ENCODE measurements around the gene NRP1.

NRP1 gene

GRCh38 chr10:33217854-33218253, 116.6 kb downstream of the NRP1 start:
- Mint-ChIP-seq H3K27ac (no peak overlapping the region), H3K27me3 (no peaks in the 10 kb centered on the region), H3K9me3 (peaks cover 0 to 10% of the 10 kb centered on the region in 2 donors), H3K4me3 (no peak overlapping the region), H3K4me1 (peaks cover 18% of the 10 kb centered on the region)
- no peak for ATAC-seq
- DNase-seq: no peak

GRCh38 chr10:33216661-33217427, 117.6 kb downstream of the NRP1 start:
- DNase-seq: no peak
- no peak overlapping the region for H3K4me3 Mint-ChIP-seq
- peaks cover 0 to 10% of the 10 kb centered on the region in 2 donors for H3K9me3 Mint-ChIP-seq
- peaks cover 18% of the 10 kb centered on the region for H3K4me1 Mint-ChIP-seq
- H3K27ac Mint-ChIP-seq: no peak overlapping the region
- ATAC-seq: no peak
- no peaks in the 10 kb centered on the region for H3K27me3 Mint-ChIP-seq

GRCh38 chr10:33215635-33216034, 118.8 kb downstream of the NRP1 start:
- Mint-ChIP-seq H3K27me3 (no peaks in the 10 kb centered on the region), H3K4me1 (peaks cover 28% of the 10 kb centered on the region), H3K9me3 (peaks cover 0 to 10% of the 10 kb centered on the region in 2 donors), H3K4me3 (no peak overlapping the region), H3K27ac (no peak overlapping the region)
- ATAC-seq: no peak
- DNase-seq: no peak

GRCh38 chr10:33215154-33215553, 119.3 kb downstream of the NRP1 start:
- no peak overlapping the region for H3K4me3 Mint-ChIP-seq
- H3K27ac Mint-ChIP-seq: no peak overlapping the region
- ATAC-seq (no peak), DNase-seq (no peak)
- peaks cover 28% of the 10 kb centered on the region for H3K4me1 Mint-ChIP-seq
- H3K27me3 Mint-ChIP-seq: no peaks in the 10 kb centered on the region
- H3K9me3 Mint-ChIP-seq: peaks cover 0 to 10% of the 10 kb centered on the region in 2 donors

GRCh38 chr10:33214174-33214573, 120.3 kb downstream of the NRP1 start:
- ATAC-seq: peak; percentile 75
- peak overlapping the region in 1 of 2 donors; percentile 8 for H3K4me3 Mint-ChIP-seq
- no peaks in the 10 kb centered on the region for H3K27me3 Mint-ChIP-seq
- DNase-seq: peak in 1 of 2 donors; percentile 11
- H3K9me3 Mint-ChIP-seq: peaks cover 0 to 10% of the 10 kb centered on the region in 2 donors
- H3K27ac Mint-ChIP-seq: peak overlapping the region in 1 of 2 donors; percentile 47
- H3K4me1 Mint-ChIP-seq: peaks cover 28% of the 10 kb centered on the region

- ATAC-seq (no peak), DNase-seq (no peak)
- Mint-ChIP-seq H3K9me3 (peaks cover 0 to 10% of the 10 kb centered on the region in 2 donors), H3K27me3 (no peaks in the 10 kb centered on the region), H3K4me3 (no peak overlapping the region), H3K4me1 (peaks cover 28% of the 10 kb centered on the region), H3K27ac (no peak overlapping the region)
Observed at GRCh38 chr10:33212061-33212748, 122.3 kb downstream of the NRP1 start.

GRCh38 chr10:33211106-33211878, 123.2 kb downstream of the NRP1 start:
- Mint-ChIP-seq H3K27me3 (no peaks in the 10 kb centered on the region), H3K27ac (peak overlapping the region in 1 of 2 donors; percentile 75), H3K9me3 (peaks cover 0 to 10% of the 10 kb centered on the region in 2 donors), H3K4me1 (peaks cover 28% of the 10 kb centered on the region), H3K4me3 (peak overlapping the region; percentile 40 to 67)
- DNase-seq: no peak
- ATAC-seq: peak; percentile 73

- Mint-ChIP-seq H3K27ac (no peak overlapping the region), H3K4me3 (no peak overlapping the region), H3K27me3 (no peaks in the 10 kb centered on the region), H3K9me3 (peaks cover 0 to 10% of the 10 kb centered on the region in 2 donors), H3K4me1 (peaks cover 23% of the 10 kb centered on the region)
- ATAC-seq (no peak), DNase-seq (no peak)
Observed at GRCh38 chr10:33209802-33210201, 124.7 kb downstream of the NRP1 start.

- no peak for DNase-seq
- Mint-ChIP-seq H3K27ac (no peak overlapping the region), H3K4me3 (no peak overlapping the region), H3K27me3 (no peaks in the 10 kb centered on the region), H3K4me1 (peaks cover 10% of the 10 kb centered on the region), H3K9me3 (no peaks in the 10 kb centered on the region)
- no peak for ATAC-seq
Observed at GRCh38 chr10:33208166-33208565, 126.3 kb downstream of the NRP1 start.

- DNase-seq (no peak), ATAC-seq (no peak)
- H3K27me3 Mint-ChIP-seq: no peaks in the 10 kb centered on the region
- no peaks in the 10 kb centered on the region for H3K4me1 Mint-ChIP-seq
- no peak overlapping the region for H3K4me3 Mint-ChIP-seq
- H3K27ac Mint-ChIP-seq: no peak overlapping the region
- H3K9me3 Mint-ChIP-seq: no peaks in the 10 kb centered on the region
Observed at GRCh38 chr10:33204031-33204430, 130.4 kb downstream of the NRP1 start.

GRCh38 chr10:33201971-33202370, 132.5 kb downstream of the NRP1 start:
- DNase-seq (no peak), ATAC-seq (no peak)
- Mint-ChIP-seq H3K4me1 (no peaks in the 10 kb centered on the region), H3K4me3 (no peak overlapping the region), H3K27me3 (no peaks in the 10 kb centered on the region), H3K9me3 (no peaks in the 10 kb centered on the region), H3K27ac (no peak overlapping the region)

- H3K4me3 Mint-ChIP-seq: no peak overlapping the region
- H3K27me3 Mint-ChIP-seq: peaks cover 5% of the 10 kb centered on the region
- no peak for ATAC-seq
- H3K4me1 Mint-ChIP-seq: no peaks in the 10 kb centered on the region
- H3K9me3 Mint-ChIP-seq: no peaks in the 10 kb centered on the region
- no peak overlapping the region for H3K27ac Mint-ChIP-seq
- DNase-seq: no peak
Observed at GRCh38 chr10:33201056-33201780, 133.2 kb downstream of the NRP1 start.

- Mint-ChIP-seq H3K4me1 (no peaks in the 10 kb centered on the region), H3K27me3 (peaks cover 14% of the 10 kb centered on the region), H3K27ac (no peak overlapping the region), H3K9me3 (no peaks in the 10 kb centered on the region), H3K4me3 (no peak overlapping the region)
- ATAC-seq (no peak), DNase-seq (no peak)
Observed at GRCh38 chr10:33199731-33200232, 134.7 kb downstream of the NRP1 start.

- no peaks in the 10 kb centered on the region for H3K4me1 Mint-ChIP-seq
Observed at GRCh38 chr10:33198610-33199009, 135.9 kb downstream of the NRP1 start.

More at GRCh38 chr10:33198610-33199009, 135.9 kb downstream of the NRP1 start:
- H3K27ac Mint-ChIP-seq: no peak overlapping the region
- DNase-seq (no peak), ATAC-seq (no peak)
- no peaks in the 10 kb centered on the region for H3K9me3 Mint-ChIP-seq
- peaks cover 21% of the 10 kb centered on the region for H3K27me3 Mint-ChIP-seq
- no peak overlapping the region for H3K4me3 Mint-ChIP-seq

Measured in stimulated activated naive CD8-positive, alpha-beta T cell treated with anti-CD3 and anti-CD28 coated beads, Interleukin-15, amount 100 ng/mL, for 72 hours (primary cell).